ENCODE results near the gene NOTCH3.

Gene NOTCH3

GRCh38 chr19:15235781-15236180 is 35.0 kb upstream of the NOTCH3 start:
- Histone ChIP-seq H3K9me3 (ENCODE audit: control insufficient read depth, low read length) (no peaks in the 10 kb centered on the region), H3K27ac (ENCODE audit: insufficient read depth, low read depth, low read length, poor library complexity, severe bottlenecking) (no peak overlapping the region), H3K27me3 (ENCODE audit: control insufficient read depth, insufficient read depth, low read length, poor library complexity, severe bottlenecking) (peaks cover 19% of the 10 kb centered on the region), H3K4me1 (ENCODE audit: control insufficient read depth, insufficient read depth, low read length) (no peaks in the 10 kb centered on the region), H3K4me3 (ENCODE audit: insufficient read depth, low read depth, low read length) (no peak overlapping the region), H3K36me3 (ENCODE audit: control insufficient read depth, insufficient read depth, low read length) (peaks cover 31% of the 10 kb centered on the region)
- 96 to 100% methylated on average over 2 of the region's 2 CpGs for WGBS, 2 experiments

- no peak overlapping the region for H3K4me3 ChIP-seq (ENCODE audit: insufficient read depth, low read depth, low read length)
- no peak overlapping the region for H3K27ac ChIP-seq (ENCODE audit: insufficient read depth, low read depth, low read length, poor library complexity, severe bottlenecking)
- H3K9me3 ChIP-seq (ENCODE audit: control insufficient read depth, low read length), result no peaks in the 10 kb centered on the region
- H3K4me1 ChIP-seq (ENCODE audit: control insufficient read depth, insufficient read depth, low read length), result no peaks in the 10 kb centered on the region
- 92 to 93% methylated on average over 10 of the region's 10 CpGs for WGBS, 2 experiments
- peaks cover 19% of the 10 kb centered on the region for H3K27me3 ChIP-seq (ENCODE audit: control insufficient read depth, insufficient read depth, low read length, poor library complexity, severe bottlenecking)
- H3K36me3 ChIP-seq (ENCODE audit: control insufficient read depth, insufficient read depth, low read length), result peaks cover 22% of the 10 kb centered on the region
Measured at GRCh38 chr19:15234431-15235130, 33.8 kb upstream of the NOTCH3 start.

- 94 to 97% methylated on average over 10 of the region's 10 CpGs for WGBS, 2 experiments
- Histone ChIP-seq H3K4me1 (ENCODE audit: control insufficient read depth, insufficient read depth, low read length) (no peaks in the 10 kb centered on the region), H3K9me3 (ENCODE audit: control insufficient read depth, low read length) (no peaks in the 10 kb centered on the region), H3K36me3 (ENCODE audit: control insufficient read depth, insufficient read depth, low read length) (peaks cover under 1% of the 10 kb centered on the region), H3K4me3 (ENCODE audit: insufficient read depth, low read depth, low read length) (peak overlapping the region; percentile 30), H3K27me3 (ENCODE audit: control insufficient read depth, insufficient read depth, low read length, poor library complexity, severe bottlenecking) (peaks cover 19% of the 10 kb centered on the region), H3K27ac (ENCODE audit: insufficient read depth, low read depth, low read length, poor library complexity, severe bottlenecking) (no peak overlapping the region)
Measured at GRCh38 chr19:15231271-15231670, 30.5 kb upstream of the NOTCH3 start.

- WGBS, 2 experiments, result 94 to 95% methylated on average over 7 of the region's 7 CpGs
- Histone ChIP-seq H3K27me3 (ENCODE audit: control insufficient read depth, insufficient read depth, low read length, poor library complexity, severe bottlenecking) (peaks cover 12% of the 10 kb centered on the region), H3K27ac (ENCODE audit: insufficient read depth, low read depth, low read length, poor library complexity, severe bottlenecking) (no peak overlapping the region)
Measured at GRCh38 chr19:15227261-15227660, 26.5 kb upstream of the NOTCH3 start.

GRCh38 chr19:15225760-15226159 is 25.0 kb upstream of the NOTCH3 start:
- H3K27me3 ChIP-seq (ENCODE audit: control insufficient read depth, insufficient read depth, low read length, poor library complexity, severe bottlenecking), result no peaks in the 10 kb centered on the region
- 88 to 89% methylated on average over 7 of the region's 7 CpGs for WGBS, 2 experiments
- no peaks in the 10 kb centered on the region for H3K36me3 ChIP-seq (ENCODE audit: control insufficient read depth, insufficient read depth, low read length)
- no peak overlapping the region for H3K4me3 ChIP-seq (ENCODE audit: insufficient read depth, low read depth, low read length)
- no peaks in the 10 kb centered on the region for H3K9me3 ChIP-seq (ENCODE audit: control insufficient read depth, low read length)
- H3K4me1 ChIP-seq (ENCODE audit: control insufficient read depth, insufficient read depth, low read length), result no peaks in the 10 kb centered on the region
- H3K27ac ChIP-seq (ENCODE audit: insufficient read depth, low read depth, low read length, poor library complexity, severe bottlenecking), result no peak overlapping the region

More at GRCh38 chr19:15227261-15227660, 26.5 kb upstream of the NOTCH3 start:
- Histone ChIP-seq H3K9me3 (ENCODE audit: control insufficient read depth, low read length) (no peaks in the 10 kb centered on the region), H3K36me3 (ENCODE audit: control insufficient read depth, insufficient read depth, low read length) (no peaks in the 10 kb centered on the region), H3K4me3 (ENCODE audit: insufficient read depth, low read depth, low read length) (no peak overlapping the region), H3K4me1 (ENCODE audit: control insufficient read depth, insufficient read depth, low read length) (no peaks in the 10 kb centered on the region)

GRCh38 chr19:15223649-15224361 is 23.0 kb upstream of the NOTCH3 start:
- no peaks in the 10 kb centered on the region for H3K9me3 ChIP-seq (ENCODE audit: control insufficient read depth, low read length)
- no peaks in the 10 kb centered on the region for H3K27me3 ChIP-seq (ENCODE audit: control insufficient read depth, insufficient read depth, low read length, poor library complexity, severe bottlenecking)
- 13 to 14% methylated on average over 51 of the region's 51 CpGs for WGBS, 2 experiments
- H3K4me3 ChIP-seq (ENCODE audit: insufficient read depth, low read depth, low read length), result peak overlapping the region; percentile 50
- H3K36me3 ChIP-seq (ENCODE audit: control insufficient read depth, insufficient read depth, low read length), result no peaks in the 10 kb centered on the region
- no peaks in the 10 kb centered on the region for H3K4me1 ChIP-seq (ENCODE audit: control insufficient read depth, insufficient read depth, low read length)
- H3K27ac ChIP-seq (ENCODE audit: insufficient read depth, low read depth, low read length, poor library complexity, severe bottlenecking), result peak overlapping the region; percentile 69

- Histone ChIP-seq H3K36me3 (ENCODE audit: control insufficient read depth, insufficient read depth, low read length) (no peaks in the 10 kb centered on the region), H3K4me3 (ENCODE audit: insufficient read depth, low read depth, low read length) (peak overlapping the region; percentile 50), H3K9me3 (ENCODE audit: control insufficient read depth, low read length) (no peaks in the 10 kb centered on the region), H3K27ac (ENCODE audit: insufficient read depth, low read depth, low read length, poor library complexity, severe bottlenecking) (peak overlapping the region; percentile 96), H3K4me1 (ENCODE audit: control insufficient read depth, insufficient read depth, low read length) (no peaks in the 10 kb centered on the region), H3K27me3 (ENCODE audit: control insufficient read depth, insufficient read depth, low read length, poor library complexity, severe bottlenecking) (no peaks in the 10 kb centered on the region)
- 0 to 1% methylated on average over 48 of the region's 48 CpGs for WGBS, 2 experiments
Measured at GRCh38 chr19:15222738-15223648, 22.2 kb upstream of the NOTCH3 start.

GRCh38 chr19:15220833-15221232 is 20.0 kb upstream of the NOTCH3 start:
- H3K27ac ChIP-seq (ENCODE audit: insufficient read depth, low read depth, low read length, poor library complexity, severe bottlenecking), result no peak overlapping the region
- WGBS, 2 experiments, result 93 to 97% methylated on average over 6 of the region's 6 CpGs

GRCh38 chr19:15218501-15218900 is 17.7 kb upstream of the NOTCH3 start:
- no peaks in the 10 kb centered on the region for H3K9me3 ChIP-seq (ENCODE audit: control insufficient read depth, low read length)
- H3K27me3 ChIP-seq (ENCODE audit: control insufficient read depth, insufficient read depth, low read length, poor library complexity, severe bottlenecking), result no peaks in the 10 kb centered on the region
- no peaks in the 10 kb centered on the region for H3K4me1 ChIP-seq (ENCODE audit: control insufficient read depth, insufficient read depth, low read length)
- 90 to 91% methylated on average over 7 of the region's 7 CpGs for WGBS, 2 experiments
- H3K4me3 ChIP-seq (ENCODE audit: insufficient read depth, low read depth, low read length), result no peak overlapping the region
- H3K36me3 ChIP-seq (ENCODE audit: control insufficient read depth, insufficient read depth, low read length), result no peaks in the 10 kb centered on the region
- no peak overlapping the region for H3K27ac ChIP-seq (ENCODE audit: insufficient read depth, low read depth, low read length, poor library complexity, severe bottlenecking)

More at GRCh38 chr19:15220833-15221232, 20.0 kb upstream of the NOTCH3 start:
- H3K4me3 ChIP-seq (ENCODE audit: insufficient read depth, low read depth, low read length), result no peak overlapping the region
- H3K36me3 ChIP-seq (ENCODE audit: control insufficient read depth, insufficient read depth, low read length), result no peaks in the 10 kb centered on the region
- H3K9me3 ChIP-seq (ENCODE audit: control insufficient read depth, low read length), result no peaks in the 10 kb centered on the region
- no peaks in the 10 kb centered on the region for H3K4me1 ChIP-seq (ENCODE audit: control insufficient read depth, insufficient read depth, low read length)
- no peaks in the 10 kb centered on the region for H3K27me3 ChIP-seq (ENCODE audit: control insufficient read depth, insufficient read depth, low read length, poor library complexity, severe bottlenecking)

- no peak overlapping the region for H3K27ac ChIP-seq (ENCODE audit: insufficient read depth, low read depth, low read length, poor library complexity, severe bottlenecking)
- no peaks in the 10 kb centered on the region for H3K36me3 ChIP-seq (ENCODE audit: control insufficient read depth, insufficient read depth, low read length)
- H3K27me3 ChIP-seq (ENCODE audit: control insufficient read depth, insufficient read depth, low read length, poor library complexity, severe bottlenecking), result no peaks in the 10 kb centered on the region
- 87 to 89% methylated on average over 7 of the region's 7 CpGs for WGBS, 2 experiments
- H3K9me3 ChIP-seq (ENCODE audit: control insufficient read depth, low read length), result no peaks in the 10 kb centered on the region
- H3K4me1 ChIP-seq (ENCODE audit: control insufficient read depth, insufficient read depth, low read length), result no peaks in the 10 kb centered on the region
- no peak overlapping the region for H3K4me3 ChIP-seq (ENCODE audit: insufficient read depth, low read depth, low read length)
Measured at GRCh38 chr19:15216363-15216762, 15.6 kb upstream of the NOTCH3 start.
